Fibroblast of lung (primary cell): Measurements from ENCODE around the gene RAB13.

Experiments
- EZH2 ChIP-seq: IDR thresholded peaks from 2 replicates; pipeline ENCODE4 v1.5.1; 2012; ENCODE audit warnings: low read length, control low read depth, mild to moderate bottlenecking; ENCODE audit errors: missing control alignments
- TF ChIP-seq, protein P1 (sequence below), 2 donors: IDR thresholded peaks in 1 of 2; conservative IDR thresholded peaks in 1 of 2; 1 replicate in 1 of 2; 2 replicates in 1 of 2; pipeline ENCODE4 v1.5.1; 2011 to 2012; ENCODE audit warnings: low read length in 2 of 2, control low read depth in 1 of 2, inconsistent platforms in 1 of 2, low read depth in 1 of 2, mild to moderate bottlenecking in 1 of 2

DNA sequence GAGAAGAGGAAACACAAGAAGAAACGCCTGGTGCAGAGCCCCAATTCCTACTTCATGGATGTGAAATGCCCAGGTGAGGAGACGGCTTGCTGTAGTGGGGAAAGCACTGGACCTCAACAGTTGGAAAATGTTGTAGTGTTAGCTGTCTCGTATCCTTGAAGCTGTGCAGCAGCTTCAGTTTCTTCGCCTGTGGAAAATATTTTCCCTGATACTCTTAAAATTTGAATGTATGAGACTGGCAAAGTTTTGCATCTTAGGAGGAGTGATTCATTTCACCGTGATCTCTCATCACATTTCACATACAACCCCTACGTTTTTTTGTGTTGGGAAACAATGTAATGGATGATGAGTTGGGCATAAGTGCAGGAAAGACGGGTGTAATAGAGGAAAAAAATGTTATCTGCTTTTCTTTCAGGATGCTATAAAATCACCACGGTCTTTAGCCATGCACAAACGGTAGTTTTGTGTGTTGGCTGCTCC, 5.1 kb upstream of the RAB13 start:
- TF ChIP-seq, protein P1, sequence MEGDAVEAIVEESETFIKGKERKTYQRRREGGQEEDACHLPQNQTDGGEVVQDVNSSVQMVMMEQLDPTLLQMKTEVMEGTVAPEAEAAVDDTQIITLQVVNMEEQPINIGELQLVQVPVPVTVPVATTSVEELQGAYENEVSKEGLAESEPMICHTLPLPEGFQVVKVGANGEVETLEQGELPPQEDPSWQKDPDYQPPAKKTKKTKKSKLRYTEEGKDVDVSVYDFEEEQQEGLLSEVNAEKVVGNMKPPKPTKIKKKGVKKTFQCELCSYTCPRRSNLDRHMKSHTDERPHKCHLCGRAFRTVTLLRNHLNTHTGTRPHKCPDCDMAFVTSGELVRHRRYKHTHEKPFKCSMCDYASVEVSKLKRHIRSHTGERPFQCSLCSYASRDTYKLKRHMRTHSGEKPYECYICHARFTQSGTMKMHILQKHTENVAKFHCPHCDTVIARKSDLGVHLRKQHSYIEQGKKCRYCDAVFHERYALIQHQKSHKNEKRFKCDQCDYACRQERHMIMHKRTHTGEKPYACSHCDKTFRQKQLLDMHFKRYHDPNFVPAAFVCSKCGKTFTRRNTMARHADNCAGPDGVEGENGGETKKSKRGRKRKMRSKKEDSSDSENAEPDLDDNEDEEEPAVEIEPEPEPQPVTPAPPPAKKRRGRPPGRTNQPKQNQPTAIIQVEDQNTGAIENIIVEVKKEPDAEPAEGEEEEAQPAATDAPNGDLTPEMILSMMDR (conservative IDR thresholded peaks at IDR 0.05 in 1 of 2, IDR thresholded peaks at IDR 0.05 in 1 of 2; ENCODE audit: low read depth in 1 of 2, low read length in 2 of 2), result no peak
- TF ChIP-seq EZH2, result no peak
